ENCODE data around the gene NPNT. TPM values are rescaled to one million over a fixed set of nuclear protein-coding genes. Genes with fewer than 3 reads are reported as not detected.

NPNT gene
- total RNA-seq, 1 donor from 2014 or later = 3.1 TPM

- H3K27ac Mint-ChIP-seq (ENCODE audit: unreplicated experiment) = no peak overlapping the region
- H3K4me1 ChIP-seq (ENCODE audit: insufficient read depth, low read length) = no peaks in the 10 kb centered on the region
- no peaks in the 10 kb centered on the region for H3K27me3 ChIP-seq (ENCODE audit: insufficient read depth, low read length)
- no peak for FAIRE-seq
- no peak overlapping the region for H3K9ac ChIP-seq (ENCODE audit: low read length)
- TF ChIP-seq, protein P1, sequence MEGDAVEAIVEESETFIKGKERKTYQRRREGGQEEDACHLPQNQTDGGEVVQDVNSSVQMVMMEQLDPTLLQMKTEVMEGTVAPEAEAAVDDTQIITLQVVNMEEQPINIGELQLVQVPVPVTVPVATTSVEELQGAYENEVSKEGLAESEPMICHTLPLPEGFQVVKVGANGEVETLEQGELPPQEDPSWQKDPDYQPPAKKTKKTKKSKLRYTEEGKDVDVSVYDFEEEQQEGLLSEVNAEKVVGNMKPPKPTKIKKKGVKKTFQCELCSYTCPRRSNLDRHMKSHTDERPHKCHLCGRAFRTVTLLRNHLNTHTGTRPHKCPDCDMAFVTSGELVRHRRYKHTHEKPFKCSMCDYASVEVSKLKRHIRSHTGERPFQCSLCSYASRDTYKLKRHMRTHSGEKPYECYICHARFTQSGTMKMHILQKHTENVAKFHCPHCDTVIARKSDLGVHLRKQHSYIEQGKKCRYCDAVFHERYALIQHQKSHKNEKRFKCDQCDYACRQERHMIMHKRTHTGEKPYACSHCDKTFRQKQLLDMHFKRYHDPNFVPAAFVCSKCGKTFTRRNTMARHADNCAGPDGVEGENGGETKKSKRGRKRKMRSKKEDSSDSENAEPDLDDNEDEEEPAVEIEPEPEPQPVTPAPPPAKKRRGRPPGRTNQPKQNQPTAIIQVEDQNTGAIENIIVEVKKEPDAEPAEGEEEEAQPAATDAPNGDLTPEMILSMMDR (IDR thresholded peaks at IDR 0.05; ENCODE audit: insufficient read depth, low read depth, low read length) = no peak
- TF ChIP-seq EZH2 (IDR thresholded peaks at IDR 0.05; ENCODE audit: insufficient read depth, low read length) = no peak
- no peaks in the 10 kb centered on the region for H3K9me3 Mint-ChIP-seq (ENCODE audit: unreplicated experiment)
- no peak overlapping the region for H2AFZ ChIP-seq (ENCODE audit: low read depth, low read length)
- H3K36me3 ChIP-seq (ENCODE audit: insufficient read depth, low read length) = no peaks in the 10 kb centered on the region
- H3K9me3 ChIP-seq (ENCODE audit: insufficient read depth, low read depth, low read length) = no peaks in the 10 kb centered on the region
- H3K36me3 Mint-ChIP-seq (ENCODE audit: low read depth, unreplicated experiment) = no peaks in the 10 kb centered on the region
- no peak overlapping the region for H3K27ac ChIP-seq (ENCODE audit: low read depth, low read length)
- H3K4me3 ChIP-seq (ENCODE audit: insufficient read depth, low read depth, low read length) = no peak overlapping the region
- DNase-seq (ENCODE audit: low read depth) = no peak
- no peaks in the 10 kb centered on the region for H3K27me3 Mint-ChIP-seq (ENCODE audit: low read depth, unreplicated experiment)
- no peaks in the 10 kb centered on the region for H3K4me1 Mint-ChIP-seq (ENCODE audit: low read depth, unreplicated experiment)
- no peak overlapping the region for H3K4me2 ChIP-seq (ENCODE audit: low read length)
- H3K4me3 Mint-ChIP-seq (ENCODE audit: unreplicated experiment) = no peak overlapping the region
- no peaks in the 10 kb centered on the region for H4K20me1 ChIP-seq (ENCODE audit: insufficient read depth, low read length)
- H3K79me2 ChIP-seq (ENCODE audit: insufficient read depth, low read length) = no peaks in the 10 kb centered on the region
Measured at GRCh38 chr4:105933083-105933482, 37.8 kb downstream of the NPNT start.

GRCh38 chr4:105934386-105934785 lies 39.1 kb downstream of the NPNT start:
- no peaks in the 10 kb centered on the region for H3K9me3 ChIP-seq (ENCODE audit: insufficient read depth, low read depth, low read length)
- no peak overlapping the region for H3K4me3 ChIP-seq (ENCODE audit: insufficient read depth, low read depth, low read length)
- no peak overlapping the region for H3K4me2 ChIP-seq (ENCODE audit: low read length)
- H3K27me3 ChIP-seq (ENCODE audit: insufficient read depth, low read length) = no peaks in the 10 kb centered on the region
- H4K20me1 ChIP-seq (ENCODE audit: insufficient read depth, low read length) = no peaks in the 10 kb centered on the region
- DNase-seq (ENCODE audit: low read depth) (no peak), FAIRE-seq (no peak)
- H3K79me2 ChIP-seq (ENCODE audit: insufficient read depth, low read length) = no peaks in the 10 kb centered on the region
- no peak overlapping the region for H3K4me3 Mint-ChIP-seq (ENCODE audit: unreplicated experiment)
- H3K4me1 Mint-ChIP-seq (ENCODE audit: low read depth, unreplicated experiment) = no peaks in the 10 kb centered on the region
- H3K27me3 Mint-ChIP-seq (ENCODE audit: low read depth, unreplicated experiment) = no peaks in the 10 kb centered on the region
- no peak overlapping the region for H3K9ac ChIP-seq (ENCODE audit: low read length)
- no peak overlapping the region for H3K27ac ChIP-seq (ENCODE audit: low read depth, low read length)
- H2AFZ ChIP-seq (ENCODE audit: low read depth, low read length) = no peak overlapping the region
- no peaks in the 10 kb centered on the region for H3K9me3 Mint-ChIP-seq (ENCODE audit: unreplicated experiment)
- no peak for TF ChIP-seq EZH2 (IDR thresholded peaks at IDR 0.05; ENCODE audit: insufficient read depth, low read length)
- TF ChIP-seq, protein P1 (IDR thresholded peaks at IDR 0.05; ENCODE audit: insufficient read depth, low read depth, low read length) = no peak
- no peaks in the 10 kb centered on the region for H3K36me3 Mint-ChIP-seq (ENCODE audit: low read depth, unreplicated experiment)
- H3K36me3 ChIP-seq (ENCODE audit: insufficient read depth, low read length) = no peaks in the 10 kb centered on the region
- no peaks in the 10 kb centered on the region for H3K4me1 ChIP-seq (ENCODE audit: insufficient read depth, low read length)
- H3K27ac Mint-ChIP-seq (ENCODE audit: unreplicated experiment) = no peak overlapping the region

GRCh38 chr4:105936901-105937300 lies 41.6 kb downstream of the NPNT start:
- H4K20me1 ChIP-seq (ENCODE audit: insufficient read depth, low read length) = no peaks in the 10 kb centered on the region
- FAIRE-seq = no peak
- no peak overlapping the region for H3K9ac ChIP-seq (ENCODE audit: low read length)
- DNase-seq (ENCODE audit: low read depth) = no peak
- H3K4me3 ChIP-seq (ENCODE audit: insufficient read depth, low read depth, low read length) = no peak overlapping the region
- Mint-ChIP-seq H3K27ac (ENCODE audit: unreplicated experiment) (no peak overlapping the region), H3K9me3 (ENCODE audit: unreplicated experiment) (no peaks in the 10 kb centered on the region), H3K4me1 (ENCODE audit: low read depth, unreplicated experiment) (no peaks in the 10 kb centered on the region), H3K4me3 (ENCODE audit: unreplicated experiment) (no peak overlapping the region), H3K36me3 (ENCODE audit: low read depth, unreplicated experiment) (no peaks in the 10 kb centered on the region), H3K27me3 (ENCODE audit: low read depth, unreplicated experiment) (no peaks in the 10 kb centered on the region)
- H3K27me3 ChIP-seq (ENCODE audit: insufficient read depth, low read length) = no peaks in the 10 kb centered on the region
- no peaks in the 10 kb centered on the region for H3K4me1 ChIP-seq (ENCODE audit: insufficient read depth, low read length)
- no peaks in the 10 kb centered on the region for H3K9me3 ChIP-seq (ENCODE audit: insufficient read depth, low read depth, low read length)
- no peak overlapping the region for H3K4me2 ChIP-seq (ENCODE audit: low read length)
- H3K27ac ChIP-seq (ENCODE audit: low read depth, low read length) = no peak overlapping the region
- H2AFZ ChIP-seq (ENCODE audit: low read depth, low read length) = no peak overlapping the region
- H3K36me3 ChIP-seq (ENCODE audit: insufficient read depth, low read length) = no peaks in the 10 kb centered on the region
- TF ChIP-seq EZH2 (IDR thresholded peaks at IDR 0.05; ENCODE audit: insufficient read depth, low read length) = no peak
- TF ChIP-seq, protein P1 (IDR thresholded peaks at IDR 0.05; ENCODE audit: insufficient read depth, low read depth, low read length) = no peak
- no peaks in the 10 kb centered on the region for H3K79me2 ChIP-seq (ENCODE audit: insufficient read depth, low read length)
